Osteocyte (in vitro differentiated cells): ENCODE results near the gene UBE2B. TPM values are rescaled to one million over a fixed set of nuclear protein-coding genes. Genes with fewer than 3 reads are reported as not detected.

ENCODE experiments used
- total RNA-seq: library from RNA; stranded (reverse); gene quantifications from 2 replicates; pipeline ENCODE4 v1.2.1, GENCODE V29; 2021

The UBE2B gene
- total RNA-seq, 1 donor from 2014 or later = 114 TPM

Other genes starting within 250 kb of the UBE2B start
- 320 and 333 TPM in 2 replicates for gene SKP1, start 194.6 kb upstream of the UBE2B start, total RNA-seq
- gene PPP2CA, start 145.5 kb upstream of the UBE2B start, total RNA-seq = 108 and 117 TPM in 2 replicates
- gene CDKL3, start 4.4 kb upstream of the UBE2B start, total RNA-seq = 3.3 and 3.9 TPM in 2 replicates
- 19.5 and 21.5 TPM in 2 replicates for gene CDKN2AIPNL, start 40.3 kb downstream of the UBE2B start, total RNA-seq
- 26.6 and 32.4 TPM in 2 replicates for gene JADE2, start 154.1 kb downstream of the UBE2B start, total RNA-seq